Fibroblast of mammary gland (primary cell): ENCODE results near the gene CDCA4.
"Not testable (repeated sequence)": the region's sequence is repeated elsewhere in the genome, so short reads cannot be mapped to it uniquely, and the experiment has no call there.

Source experiments
- DNase-seq: peaks from one replicate; pipeline ENCODE4 v3.0.0-alpha.2; 2010; ENCODE audit warnings: low read depth
- H3K4me3 ChIP-seq: 2 replicates; pipeline ENCODE4 v1.5.1; 2011; ENCODE audit warnings: low read depth, mild to moderate bottlenecking, low read length, moderate library complexity; ENCODE audit not compliant: control insufficient read depth
- TF ChIP-seq, protein P1 (sequence below): conservative IDR thresholded peaks from 2 replicates; pipeline ENCODE4 v1.5.1; 2011; ENCODE audit warnings: low read depth, low read length, inconsistent platforms; ENCODE audit not compliant: control insufficient read depth, insufficient read depth

The CDCA4 gene

DNA sequence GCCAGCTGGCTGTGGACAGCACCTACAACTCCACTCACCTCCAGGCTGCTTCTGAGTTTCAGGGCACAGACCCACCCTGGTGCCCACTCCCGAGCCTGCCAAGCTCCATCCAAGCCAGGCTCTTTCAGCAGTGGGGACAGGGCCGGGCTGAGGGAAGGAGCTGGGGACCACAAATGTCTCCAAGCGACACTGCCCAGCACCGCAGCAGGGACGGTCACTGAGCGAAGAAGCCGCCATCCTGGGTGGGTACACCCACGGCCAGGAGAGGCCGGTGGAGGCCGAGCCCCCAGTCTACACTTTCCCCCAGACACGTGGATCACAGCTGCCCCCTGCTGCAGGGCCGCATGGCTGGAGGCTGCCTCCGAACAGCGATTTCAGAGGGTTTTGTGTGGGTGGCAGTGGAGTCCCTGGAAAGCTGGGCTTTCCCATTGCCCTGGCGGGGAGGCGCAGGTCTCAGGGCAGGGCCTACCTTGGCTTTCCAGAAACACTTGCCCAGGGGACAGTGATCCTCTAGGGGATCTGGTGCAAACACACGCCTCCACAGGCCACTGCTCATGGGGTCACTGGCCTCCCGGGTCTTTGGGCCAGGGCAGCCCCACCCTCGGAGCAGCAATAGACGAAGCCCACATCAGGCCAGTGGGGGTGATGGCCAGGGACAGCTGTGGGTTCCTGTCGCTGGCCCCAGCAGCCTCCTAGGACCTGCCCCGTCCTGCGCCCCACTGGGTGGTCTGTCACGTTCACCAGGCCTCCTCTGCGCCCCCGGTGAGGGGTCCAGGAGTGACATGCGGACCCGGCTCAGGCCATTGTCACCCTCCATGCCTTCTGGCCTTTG lies 45.6 kb upstream of the CDCA4 start:
- H3K4me3 ChIP-seq, result no peak overlapping the region
- TF ChIP-seq, protein P1, sequence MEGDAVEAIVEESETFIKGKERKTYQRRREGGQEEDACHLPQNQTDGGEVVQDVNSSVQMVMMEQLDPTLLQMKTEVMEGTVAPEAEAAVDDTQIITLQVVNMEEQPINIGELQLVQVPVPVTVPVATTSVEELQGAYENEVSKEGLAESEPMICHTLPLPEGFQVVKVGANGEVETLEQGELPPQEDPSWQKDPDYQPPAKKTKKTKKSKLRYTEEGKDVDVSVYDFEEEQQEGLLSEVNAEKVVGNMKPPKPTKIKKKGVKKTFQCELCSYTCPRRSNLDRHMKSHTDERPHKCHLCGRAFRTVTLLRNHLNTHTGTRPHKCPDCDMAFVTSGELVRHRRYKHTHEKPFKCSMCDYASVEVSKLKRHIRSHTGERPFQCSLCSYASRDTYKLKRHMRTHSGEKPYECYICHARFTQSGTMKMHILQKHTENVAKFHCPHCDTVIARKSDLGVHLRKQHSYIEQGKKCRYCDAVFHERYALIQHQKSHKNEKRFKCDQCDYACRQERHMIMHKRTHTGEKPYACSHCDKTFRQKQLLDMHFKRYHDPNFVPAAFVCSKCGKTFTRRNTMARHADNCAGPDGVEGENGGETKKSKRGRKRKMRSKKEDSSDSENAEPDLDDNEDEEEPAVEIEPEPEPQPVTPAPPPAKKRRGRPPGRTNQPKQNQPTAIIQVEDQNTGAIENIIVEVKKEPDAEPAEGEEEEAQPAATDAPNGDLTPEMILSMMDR, result no peak
- no peak for DNase-seq

DNA sequence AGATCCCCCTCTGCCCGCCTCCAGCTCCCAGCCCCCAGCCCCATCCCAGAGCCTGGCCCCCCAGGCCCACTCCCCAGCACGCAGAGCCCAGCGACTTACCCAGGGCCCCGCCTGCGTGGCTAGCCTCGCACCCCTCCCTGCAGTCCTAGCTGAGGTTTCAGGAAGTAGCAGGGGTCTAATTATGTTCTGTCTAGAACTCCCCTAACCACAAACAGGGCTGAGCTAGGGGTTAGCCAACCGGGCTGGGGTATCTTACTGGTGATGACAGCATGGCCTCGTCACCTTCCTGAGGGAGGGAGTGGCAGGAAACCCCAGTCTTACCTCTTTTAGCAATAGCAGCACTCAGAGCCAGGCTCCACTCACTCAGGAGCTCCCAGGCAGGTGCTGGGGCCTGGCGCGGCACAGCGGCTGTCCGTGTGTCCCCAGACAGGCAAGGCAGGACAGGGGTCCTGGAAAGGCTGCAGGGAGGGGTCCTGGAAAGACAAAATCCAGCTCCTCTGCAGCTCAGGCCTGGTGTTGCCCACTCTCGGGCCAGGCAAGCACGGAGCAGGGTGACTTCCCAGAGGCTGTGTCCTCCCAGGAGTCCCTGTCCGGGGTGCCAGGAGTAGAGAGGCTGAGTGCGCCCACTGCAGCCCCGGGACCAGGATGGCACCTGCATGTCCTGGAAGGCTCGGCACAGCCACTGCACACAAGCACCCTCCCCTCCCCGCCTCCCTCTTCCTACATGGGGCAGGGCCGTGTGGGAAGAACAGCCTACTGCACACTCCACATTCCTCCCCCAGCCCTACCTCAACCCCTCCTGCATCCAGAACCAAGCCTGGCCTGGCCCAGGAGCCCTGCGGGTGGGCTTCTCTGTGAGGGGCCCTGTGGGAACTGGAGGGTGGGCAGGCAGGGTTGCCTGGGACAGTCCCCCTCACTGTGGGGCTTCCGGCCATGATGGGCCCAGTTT lies 44.7 kb upstream of the CDCA4 start, which contains the start of gene GPR132:
Gene GPR132 (minus strand): TSS at position 151 of the 949 bp plus-strand sequence. CDS start 10,010 bp downstream, outside the sequence.
- no peak for DNase-seq
- H3K4me3 ChIP-seq, result no peak within 1 kb of the TSS
- TF ChIP-seq, protein P1, result no peak

DNA sequence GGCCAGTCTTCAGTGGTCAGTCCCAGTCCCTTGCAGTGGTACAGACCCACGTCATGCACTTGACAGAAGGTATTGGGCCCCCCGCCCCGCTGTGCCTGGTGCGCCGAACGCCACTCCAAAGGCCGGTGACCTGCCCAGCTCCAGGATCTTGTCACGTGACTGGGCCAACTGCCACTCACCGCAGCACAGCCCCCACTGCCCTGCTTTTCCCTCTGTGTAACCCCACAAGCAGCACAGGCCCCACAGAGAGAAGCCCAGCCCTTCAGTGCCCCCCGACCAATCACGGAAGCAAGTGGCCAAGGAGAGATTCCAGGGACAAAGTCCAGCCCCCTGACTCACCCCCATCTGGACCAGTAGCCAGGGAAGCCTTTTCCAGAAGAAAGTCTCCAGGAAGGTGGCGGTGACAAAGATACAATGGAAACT lies 43.8 kb upstream of the CDCA4 start:
- no peak overlapping the region for H3K4me3 ChIP-seq
- peak; percentile 56 for DNase-seq
- TF ChIP-seq, protein P1, result no peak

DNA sequence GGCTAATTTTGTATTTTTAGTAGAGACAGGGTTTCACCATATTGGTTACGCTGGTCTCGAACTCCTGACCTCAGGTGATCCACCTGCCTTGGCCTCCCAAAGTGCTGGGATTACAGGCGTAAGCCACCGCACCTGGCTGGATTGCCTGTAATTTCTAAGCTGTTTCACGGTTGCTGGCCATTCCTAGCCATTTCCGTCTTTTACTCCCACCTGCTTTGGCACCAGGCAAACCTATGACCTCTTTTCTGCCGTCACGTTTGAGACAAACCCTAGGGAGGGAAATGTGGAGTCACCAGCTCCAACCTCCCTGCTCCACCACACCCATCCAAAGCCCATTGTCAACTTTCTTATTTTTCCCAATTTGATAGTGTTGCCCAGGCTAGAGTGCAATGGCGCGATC lies 43.1 kb upstream of the CDCA4 start:
- H3K4me3 ChIP-seq, result no peak overlapping the region
- TF ChIP-seq, protein P1, result no peak
- no peak for DNase-seq

DNA sequence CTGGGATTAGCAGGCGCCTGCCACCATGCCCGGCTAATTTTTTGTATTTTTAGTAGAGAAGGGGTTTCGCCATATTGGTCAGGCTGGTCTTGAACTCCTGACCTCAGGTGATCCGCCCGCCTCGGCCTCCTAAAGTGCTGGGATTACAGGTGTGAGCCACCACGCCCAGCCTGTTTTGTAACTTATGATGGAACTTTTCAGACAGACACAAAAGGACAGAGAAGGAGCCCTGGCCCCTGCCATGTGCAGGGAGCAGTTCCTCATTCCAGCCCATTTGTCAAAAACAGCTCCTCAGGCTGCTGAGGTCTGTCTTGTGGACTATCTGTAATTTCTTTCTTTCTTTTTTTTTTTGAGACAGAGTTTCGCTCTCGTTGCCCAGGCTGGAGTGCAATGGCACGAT lies 42.6 kb upstream of the CDCA4 start:
- not testable (repeated sequence) for H3K4me3 ChIP-seq

DNA sequence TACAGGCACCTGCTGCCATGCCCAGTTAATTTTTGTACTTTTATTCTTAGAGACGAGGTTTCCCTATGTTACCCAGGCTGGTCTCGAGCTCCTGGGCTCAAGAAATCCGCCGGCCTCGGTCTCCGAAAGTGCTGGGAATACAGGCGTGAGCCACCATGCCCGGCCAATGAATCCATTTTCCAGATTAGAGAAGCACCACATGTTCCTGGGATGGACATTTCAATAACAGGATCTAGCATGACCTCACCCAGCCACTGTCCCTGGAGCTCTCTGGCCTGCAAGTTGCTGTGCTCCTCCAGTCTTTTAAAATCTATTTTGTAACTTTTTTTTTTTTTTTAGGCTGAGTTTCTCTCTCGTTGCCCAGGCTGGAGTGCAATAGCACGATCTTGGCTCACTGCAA lies 42.2 kb upstream of the CDCA4 start:
- no peak for DNase-seq
- H3K4me3 ChIP-seq, result no peak overlapping the region
- TF ChIP-seq, protein P1, result no peak

More for the DNA sequence above, 42.6 kb upstream of the CDCA4 start:
- DNase-seq, result not testable (repeated sequence)

DNA sequence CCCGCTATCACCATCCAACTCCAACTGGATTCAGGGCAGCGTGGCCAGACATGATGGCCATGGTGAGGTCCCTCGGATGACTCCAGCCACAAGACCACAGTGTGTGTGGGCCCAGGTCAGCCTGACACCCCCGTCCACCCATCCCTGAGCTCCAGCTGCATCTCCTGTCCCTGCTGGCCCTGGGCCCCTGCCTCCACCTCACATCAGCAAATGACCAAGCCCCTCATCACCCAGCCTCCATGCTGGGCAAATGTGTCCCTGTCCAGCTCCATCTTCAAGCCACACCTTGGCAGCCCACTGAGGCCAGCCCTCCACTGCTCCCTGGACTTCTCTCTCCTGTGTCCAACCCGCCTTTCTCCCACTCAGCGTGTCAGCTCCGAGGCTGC lies 41.2 kb upstream of the CDCA4 start:
- no peak for DNase-seq
- H3K4me3 ChIP-seq, result no peak overlapping the region
- TF ChIP-seq, protein P1, result no peak
